Activated CD4-positive, alpha-beta T cell treated with anti-CD3 and anti-CD28 coated beads for 36 hours (primary cell): ENCODE measurements around the gene IL17A. TPM values are rescaled to one million over a fixed set of nuclear protein-coding genes. Genes with fewer than 3 reads are reported as not detected.
A peak's percentile ranks its signal among the peaks of the same experiment; 100 is the strongest.

Source experiments
- ATAC-seq: fragments of 200-7000 bp; cut with Tn5 transposase; one replicate; pipeline ENCODE4 v1.10.0; 2021; ENCODE audit warnings: mild to moderate bottlenecking, moderate library complexity
- CTCF ChIA-PET: fragments of 350-600 bp; sonication (Branson Sonifier 250); formaldehyde crosslinking; loops from one replicate; lab custom pipeline; 2021; ENCODE audit warnings: antibody characterized with exemption; lab: Charles Lee
- POLR2A ChIA-PET: fragments of 350-600 bp; sonication (Branson Sonifier 250); formaldehyde crosslinking; loops from one replicate; lab custom pipeline; 2021; ENCODE audit warnings: antibody characterized with exemption, inconsistent platforms; lab: Charles Lee
- DNase-seq: peaks from one replicate; pipeline ENCODE4 v3.0.0-alpha.2; 2020
- H3K27ac Mint-ChIP-seq: one replicate; pipeline ENCODE4 v1.8.0; 2021; ENCODE audit warnings: mixed read lengths
- H3K27me3 Mint-ChIP-seq: one replicate; pipeline ENCODE4 v1.8.0; 2021; ENCODE audit warnings: mixed read lengths
- H3K36me3 Mint-ChIP-seq: one replicate; pipeline ENCODE4 v1.8.0; 2021; ENCODE audit warnings: low read depth, mixed read lengths
- H3K4me1 Mint-ChIP-seq: one replicate; pipeline ENCODE4 v1.8.0; 2021; ENCODE audit warnings: mixed read lengths
- H3K4me3 Mint-ChIP-seq: one replicate; pipeline ENCODE4 v1.8.0; 2021; ENCODE audit warnings: mild to moderate bottlenecking, moderate library complexity, mixed read lengths
- H3K9me3 Mint-ChIP-seq: one replicate; pipeline ENCODE4 v1.8.0; 2021; ENCODE audit warnings: low read depth, mixed read lengths
- intact Hi-C, 2 experiments: fragments of 100-400 bp; cut with DNase I in 1 of 2; cut with micrococcal nuclease in 1 of 2; formaldehyde crosslinking; loops; one replicate each; pipeline versions ENCODE4 v1.14.2 to v1.15.1; 2022 to 2024; cut with DNase I, micrococcal nuclease
- total RNA-seq, 2 experiments: library from RNA; stranded (reverse); gene quantifications; one replicate each; pipeline ENCODE4 v1.2.3, GENCODE V29; 2021

The IL17A gene
- total RNA-seq, 2 experiments from 2014 or later: 9.1 to 11.9 TPM

DNA sequence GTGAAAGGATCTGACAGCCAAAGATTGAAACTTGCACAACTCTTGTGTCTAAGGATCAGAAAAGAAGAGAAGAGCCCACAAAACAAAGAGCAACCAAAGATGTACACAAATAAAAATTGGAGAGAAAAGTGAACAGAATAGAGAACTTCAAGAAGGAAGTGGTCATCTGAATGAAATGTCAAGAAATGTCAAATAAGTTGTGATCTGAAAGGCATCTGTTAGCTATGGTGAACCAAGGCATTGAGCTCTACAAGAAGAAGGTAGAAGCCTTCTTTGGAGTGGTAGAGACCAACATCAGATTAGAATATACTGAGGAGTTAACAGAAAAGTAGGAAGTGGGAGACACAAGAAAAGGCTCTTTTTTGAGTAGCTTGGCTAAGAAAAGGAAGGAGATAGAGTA is 29.6 kb downstream of the IL17A start:
- Mint-ChIP-seq H3K27me3 (peaks cover 9% of the 10 kb centered on the region), H3K4me3 (no peak overlapping the region), H3K4me1 (peaks cover 11% of the 10 kb centered on the region), H3K27ac (no peak overlapping the region), H3K36me3 (no peaks in the 10 kb centered on the region), H3K9me3 (no peaks in the 10 kb centered on the region)
- ATAC-seq: no peak
- intact Hi-C loops: no loop called here
- CTCF ChIA-PET: interaction anchor here (1.4 to 1.7 kb wide), 2 partner anchors 48 to 184 kb away, joined by 3 read pairs; no protein-coding TSS in a partner anchor
- POLR2A ChIA-PET: no interaction called here
- DNase-seq: no peak

DNA sequence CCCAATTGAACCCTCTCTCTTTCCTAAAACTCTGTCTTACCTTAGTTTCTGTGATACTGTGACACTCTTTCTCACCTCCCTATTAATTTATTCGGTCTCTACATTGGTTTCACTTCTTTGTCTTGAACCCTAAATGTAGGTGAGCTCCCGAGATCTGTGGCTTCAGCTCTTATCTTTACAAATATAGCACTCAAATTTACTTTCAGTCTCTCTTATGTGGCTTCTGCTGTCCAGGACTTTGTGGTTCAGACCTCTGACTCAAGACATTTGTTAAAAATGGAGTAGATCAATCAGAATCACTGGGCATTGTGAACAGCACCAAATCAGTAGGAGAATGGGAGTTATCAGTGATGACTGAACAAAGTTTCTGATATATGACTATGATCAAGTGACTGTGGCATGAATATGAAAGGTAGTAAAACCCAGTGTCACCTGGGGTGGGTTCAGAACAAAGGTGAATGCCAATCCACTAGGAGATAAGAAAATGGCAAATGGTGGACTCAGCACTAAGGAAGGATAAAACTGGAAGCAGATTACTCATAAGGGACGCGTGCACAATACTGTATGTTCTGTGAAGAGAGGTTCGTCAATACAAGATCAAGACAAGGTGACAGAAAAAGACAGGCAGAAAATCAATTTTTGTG is 30.9 kb downstream of the IL17A start:
- CTCF ChIA-PET: interaction anchor here (1.4 to 1.7 kb wide), 2 partner anchors 47 to 183 kb away, joined by 3 read pairs; no protein-coding TSS in a partner anchor

DNA sequence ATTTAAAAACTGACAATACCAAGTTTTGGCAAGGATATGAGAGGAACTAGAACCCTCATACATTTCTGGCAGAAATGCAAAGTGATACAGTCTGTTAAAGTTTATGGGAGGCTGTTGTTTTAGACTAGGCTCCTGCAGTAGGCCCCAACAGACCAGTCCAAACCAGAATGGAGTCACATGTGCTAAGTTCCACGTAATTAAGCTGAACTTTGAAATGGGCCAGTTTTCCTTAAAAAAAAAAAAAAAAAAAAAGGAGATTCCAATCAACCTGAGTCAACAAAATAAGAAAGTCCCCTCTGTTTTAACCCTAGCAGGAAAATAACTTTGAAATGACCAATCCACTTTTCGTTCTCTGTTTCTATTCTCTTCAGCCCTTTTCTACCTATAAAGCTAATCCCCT is 31.6 kb downstream of the IL17A start:
- POLR2A ChIA-PET: no interaction called here
- ATAC-seq (no peak), DNase-seq (no peak)
- H3K4me3 Mint-ChIP-seq: no peak overlapping the region
- intact Hi-C loops: no loop called here
- CTCF ChIA-PET: no interaction called here
- peaks cover 15% of the 10 kb centered on the region for H3K4me1 Mint-ChIP-seq
- H3K27ac Mint-ChIP-seq: no peak overlapping the region
- H3K27me3 Mint-ChIP-seq: peaks cover 7% of the 10 kb centered on the region
- H3K36me3 Mint-ChIP-seq: no peaks in the 10 kb centered on the region
- no peaks in the 10 kb centered on the region for H3K9me3 Mint-ChIP-seq

More for the DNA sequence above, 30.9 kb downstream of the IL17A start:
- intact Hi-C loops: no loop called here
- Mint-ChIP-seq H3K27me3 (peaks cover 7% of the 10 kb centered on the region), H3K4me1 (peaks cover 18% of the 10 kb centered on the region), H3K9me3 (no peaks in the 10 kb centered on the region), H3K4me3 (no peak overlapping the region), H3K27ac (no peak overlapping the region), H3K36me3 (no peaks in the 10 kb centered on the region)
- ATAC-seq (no peak), DNase-seq (no peak)
- POLR2A ChIA-PET: no interaction called here

DNA sequence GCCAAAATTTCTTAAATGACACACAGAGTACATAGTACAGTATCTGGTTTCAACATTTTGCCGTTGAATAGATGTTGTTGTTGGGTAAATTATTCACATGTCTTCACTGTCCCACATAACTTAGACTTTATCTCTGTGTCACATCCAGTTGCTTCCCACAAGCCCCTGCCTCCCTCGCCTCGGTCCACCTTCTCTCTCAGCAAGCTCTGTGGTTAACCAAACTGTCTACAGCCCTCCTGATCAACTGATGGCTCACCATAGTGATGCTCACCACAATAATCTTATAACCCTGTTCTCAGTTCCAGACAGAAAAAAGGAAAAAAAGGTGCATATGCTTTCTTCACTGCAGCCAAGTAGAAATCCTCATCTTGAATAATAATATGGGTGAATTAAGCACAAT is 35.1 kb downstream of the IL17A start:
- Mint-ChIP-seq H3K4me3 (no peak overlapping the region), H3K4me1 (peaks cover 12% of the 10 kb centered on the region), H3K9me3 (no peaks in the 10 kb centered on the region), H3K36me3 (no peaks in the 10 kb centered on the region), H3K27ac (no peak overlapping the region), H3K27me3 (peaks cover 29% of the 10 kb centered on the region)
- ATAC-seq (peak; percentile 89), DNase-seq (peak; percentile 66)
- ChIA-PET POLR2A (interaction anchor here (0.7 kb wide), 1 partner anchor 11 kb away, joined by 4 read pairs; no protein-coding TSS in a partner anchor), CTCF (interaction anchor here (0.8 to 1.1 kb wide), 3 partner anchors 9 to 130 kb away, joined by 3 read pairs; no protein-coding TSS in a partner anchor)
- intact Hi-C loops: no loop called here

DNA sequence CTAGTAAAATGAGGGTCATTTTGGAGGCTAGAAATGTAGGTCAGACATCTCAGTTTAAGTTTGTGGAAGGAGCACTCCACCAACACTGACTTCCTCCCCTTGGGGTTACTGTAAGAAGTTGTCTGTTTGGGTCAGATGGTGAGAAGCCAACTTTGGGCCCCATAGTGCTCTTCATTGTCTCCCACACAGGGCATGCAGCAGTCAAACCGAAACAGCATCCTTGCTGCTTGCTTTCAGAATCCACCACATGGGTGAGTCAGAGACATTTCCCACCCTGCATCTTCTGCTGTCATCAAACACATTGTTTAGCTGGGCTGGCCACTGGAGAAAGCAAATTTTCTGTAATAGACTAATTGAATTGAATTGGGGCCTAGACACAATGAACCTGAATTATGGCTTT is 41.3 kb downstream of the IL17A start:
- DNase-seq (peak; percentile 88), ATAC-seq (peak; percentile 95)
- no peak overlapping the region for H3K4me3 Mint-ChIP-seq
- intact Hi-C loops: loop anchor here (1.0 to 5.0 kb wide), 9 partner anchors 14 to 165 kb away; no protein-coding TSS in a partner anchor
- H3K27me3 Mint-ChIP-seq: peaks cover 41% of the 10 kb centered on the region
- no peak overlapping the region for H3K27ac Mint-ChIP-seq
- H3K4me1 Mint-ChIP-seq: peaks cover 35% of the 10 kb centered on the region
- ChIA-PET POLR2A (no interaction called here), CTCF (interaction anchor here (1.1 kb wide), 2 partner anchors 33 to 55 kb away, joined by 3 to 4 read pairs; no protein-coding TSS in a partner anchor)
- no peaks in the 10 kb centered on the region for H3K36me3 Mint-ChIP-seq
- no peaks in the 10 kb centered on the region for H3K9me3 Mint-ChIP-seq

DNA sequence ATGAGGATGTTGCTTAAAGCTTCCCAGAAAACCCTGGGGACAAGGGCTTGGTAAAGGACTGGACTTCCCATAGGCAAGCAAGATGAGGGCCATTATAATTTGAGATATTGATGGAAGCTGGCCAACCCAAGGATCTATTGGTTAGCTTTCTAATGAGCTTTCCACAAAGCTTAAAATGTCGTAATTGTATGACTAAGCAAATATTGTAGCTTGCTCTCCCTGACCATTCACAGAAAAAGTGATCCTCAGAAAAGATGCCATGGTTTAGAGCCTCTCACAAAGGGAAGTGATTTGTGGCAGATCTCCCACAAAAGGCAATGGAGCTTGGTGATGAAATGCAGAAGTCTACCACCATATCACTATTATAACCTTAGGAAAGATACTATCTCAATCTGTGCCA is 44.5 kb downstream of the IL17A start:
- H3K4me3 Mint-ChIP-seq: no peak overlapping the region
- H3K36me3 Mint-ChIP-seq: no peaks in the 10 kb centered on the region
- CTCF ChIA-PET: interaction anchor here (0.8 to 2.2 kb wide), 12 partner anchors 8 to 165 kb away, joined by 3 to 10 read pairs (median 3); no protein-coding TSS in a partner anchor
- H3K27me3 Mint-ChIP-seq: peaks cover 26% of the 10 kb centered on the region
- H3K27ac Mint-ChIP-seq: no peak overlapping the region
- H3K4me1 Mint-ChIP-seq: peaks cover 39% of the 10 kb centered on the region
- H3K9me3 Mint-ChIP-seq: no peaks in the 10 kb centered on the region
- DNase-seq: no peak
- POLR2A ChIA-PET: no interaction called here
- ATAC-seq: no peak
- intact Hi-C loops: loop anchor here in 1 of 2 experiments (1.0 kb wide), 1 partner anchor 73 kb away; no protein-coding TSS in a partner anchor

DNA sequence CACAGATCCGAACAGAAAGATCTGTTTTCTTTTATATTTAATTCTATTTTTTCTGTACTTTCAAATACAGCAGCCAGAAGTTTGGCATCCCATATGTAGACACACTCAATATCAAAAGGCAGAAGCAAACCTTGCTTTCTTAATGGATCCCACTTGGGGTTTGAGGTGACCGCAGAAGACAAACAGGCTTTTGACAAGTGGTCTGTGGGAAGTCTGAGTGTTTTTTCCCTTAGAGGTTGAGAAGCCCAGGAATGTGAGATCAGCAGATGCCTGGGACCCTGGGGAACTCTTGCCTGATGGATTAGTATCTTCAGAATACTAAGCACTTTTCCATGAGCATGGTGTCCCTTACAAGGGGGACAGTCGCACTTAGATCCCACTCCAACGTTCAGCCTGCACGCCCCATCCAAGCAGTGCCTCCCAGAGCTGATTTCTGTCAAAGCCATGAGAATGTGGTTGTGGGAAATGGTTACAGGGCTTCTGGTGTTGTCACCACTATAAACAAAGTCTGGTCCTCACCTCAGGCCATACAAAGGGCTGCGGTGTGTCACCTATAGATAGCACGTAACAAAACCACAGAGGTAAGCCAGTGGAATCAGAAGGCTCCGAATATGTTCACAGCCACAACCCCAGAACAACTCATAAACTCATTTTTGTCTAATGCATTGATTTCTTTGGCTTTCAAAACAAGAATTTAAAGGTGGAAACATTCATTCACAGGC is 45.4 kb downstream of the IL17A start:
- peak; percentile 37 for ATAC-seq

DNA sequence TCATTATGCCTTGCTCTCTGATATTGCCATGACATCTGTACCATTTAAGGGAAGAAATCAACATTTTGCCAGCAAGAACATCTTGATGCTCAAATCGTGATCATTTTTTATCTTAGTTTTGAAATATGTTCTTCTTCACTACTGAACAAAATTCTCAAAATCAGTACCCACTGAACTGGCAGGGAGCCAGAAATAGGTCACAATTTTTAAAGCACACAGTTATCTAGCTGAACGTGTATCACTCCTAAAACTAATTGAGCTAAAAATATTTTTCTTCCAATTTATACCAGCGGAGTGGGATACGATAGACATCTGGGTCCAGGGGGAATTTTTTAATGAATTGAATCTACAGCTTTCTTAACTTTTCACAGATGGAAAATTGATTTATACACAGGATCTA is 46.8 kb downstream of the IL17A start:
- H3K27me3 Mint-ChIP-seq: peaks cover 32% of the 10 kb centered on the region
- DNase-seq (no peak), ATAC-seq (no peak)
- intact Hi-C loops: no loop called here
- ChIA-PET CTCF (interaction anchor here (0.7 to 3.8 kb wide), 11 partner anchors 14 to 164 kb away, joined by 3 to 33 read pairs (median 5); no protein-coding TSS in a partner anchor), POLR2A (interaction anchor here (0.5 to 0.7 kb wide), 2 partner anchors 15 to 75 kb away, joined by 3 read pairs; no protein-coding TSS in a partner anchor)
- peaks cover 26% of the 10 kb centered on the region for H3K4me1 Mint-ChIP-seq
- no peak overlapping the region for H3K27ac Mint-ChIP-seq
- H3K9me3 Mint-ChIP-seq: no peaks in the 10 kb centered on the region
- no peaks in the 10 kb centered on the region for H3K36me3 Mint-ChIP-seq
- no peak overlapping the region for H3K4me3 Mint-ChIP-seq

More for the DNA sequence above, 45.4 kb downstream of the IL17A start:
- H3K36me3 Mint-ChIP-seq: no peaks in the 10 kb centered on the region
- ChIA-PET POLR2A (no interaction called here), CTCF (interaction anchor here (0.8 to 3.8 kb wide), 10 partner anchors 10 to 164 kb away, joined by 3 to 33 read pairs (median 3); no protein-coding TSS in a partner anchor)
- H3K4me3 Mint-ChIP-seq: no peak overlapping the region
- peak; percentile 70 for DNase-seq
- peaks cover 39% of the 10 kb centered on the region for H3K4me1 Mint-ChIP-seq
- no peak overlapping the region for H3K27ac Mint-ChIP-seq
- no peaks in the 10 kb centered on the region for H3K9me3 Mint-ChIP-seq
- intact Hi-C loops: loop anchor here in 1 of 2 experiments (1.0 kb wide), 1 partner anchor 74 kb away; no protein-coding TSS in a partner anchor
- peaks cover 28% of the 10 kb centered on the region for H3K27me3 Mint-ChIP-seq

DNA sequence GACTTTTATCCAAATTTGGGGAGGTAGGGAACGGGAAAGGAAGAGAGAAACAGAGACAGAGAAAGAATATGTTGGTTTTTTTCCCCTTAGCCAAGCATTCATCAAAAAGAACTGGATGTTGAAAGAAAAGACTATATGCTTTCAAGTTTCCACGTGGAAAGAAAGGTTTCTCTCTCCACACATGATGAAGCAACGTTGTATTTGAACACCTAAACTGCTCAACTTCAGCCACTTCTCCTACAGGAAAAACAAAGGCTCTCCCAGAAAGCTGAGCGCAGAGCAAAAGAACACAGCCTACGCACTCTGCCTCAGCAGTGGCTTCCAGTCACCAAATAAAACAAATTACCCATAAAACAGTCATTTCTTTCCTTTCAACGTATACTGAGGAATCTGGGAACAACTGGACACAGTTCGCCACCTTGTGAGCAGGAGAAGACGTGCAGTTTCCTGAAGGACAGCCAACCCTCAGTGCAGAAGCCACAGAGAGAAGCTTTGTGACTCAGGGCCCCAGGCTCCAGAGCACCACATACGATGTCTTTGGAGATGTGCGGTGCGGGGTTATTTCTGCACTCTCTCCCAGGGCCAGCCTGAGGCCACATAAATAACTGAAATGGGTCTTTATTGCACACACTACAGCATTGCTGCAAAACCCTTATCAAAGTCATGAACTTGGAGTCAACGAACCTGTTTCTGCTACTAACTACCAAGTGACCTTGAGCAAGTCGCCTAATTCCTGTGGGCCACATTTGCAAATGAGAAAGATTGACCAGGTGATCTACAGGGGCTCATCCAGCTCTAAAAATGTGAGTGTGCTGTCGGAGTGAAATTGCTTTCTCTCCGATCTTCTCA is 48.0 kb downstream of the IL17A start:
- H3K27ac Mint-ChIP-seq: no peak overlapping the region
- peaks cover 21% of the 10 kb centered on the region for H3K4me1 Mint-ChIP-seq
- H3K4me3 Mint-ChIP-seq: no peak overlapping the region
- H3K36me3 Mint-ChIP-seq: no peaks in the 10 kb centered on the region
- no peaks in the 10 kb centered on the region for H3K9me3 Mint-ChIP-seq
- peaks cover 29% of the 10 kb centered on the region for H3K27me3 Mint-ChIP-seq
- intact Hi-C loops: loop anchor here (1.0 kb wide), 2 partner anchors 71 to 135 kb away; no protein-coding TSS in a partner anchor
- DNase-seq: peak; percentile 74
- ChIA-PET POLR2A (interaction anchor here (0.6 to 0.7 kb wide), 2 partner anchors 76 to 115 kb away, joined by 3 to 4 read pairs; no protein-coding TSS in a partner anchor), CTCF (interaction anchor here (0.6 to 3.8 kb wide), 18 partner anchors 9 to 183 kb away, joined by 3 to 33 read pairs (median 4); no protein-coding TSS in a partner anchor)
- ATAC-seq: peak; percentile 83
